HUDEP-2 (cell line): Measurements from ENCODE around the gene BCKDHA.
"Not testable (repeated sequence)": the region's sequence is repeated elsewhere in the genome, so short reads cannot be mapped to it uniquely, and the experiment has no call there.

Experiments
- DNase-seq, 76 experiments: peaks; one replicate each; lab custom pipeline; 2025; ENCODE audit not compliant: unreplicated experiment in 76 of 76; lab: John Stamatoyannopoulos, UW

BCKDHA gene

GRCh38 chr19:41424335-41425173 lies 26.9 kb downstream of the BCKDHA start:
- no peak for DNase-seq

GRCh38 chr19:41425174-41426115 lies 27.8 kb downstream of the BCKDHA start:
- no peak for DNase-seq

GRCh38 chr19:41426116-41426841 lies 28.7 kb downstream of the BCKDHA start:
- no peak for DNase-seq

GRCh38 chr19:41426952-41427646 lies 29.5 kb downstream of the BCKDHA start, which contains the start of gene B3GNT8:
Gene B3GNT8, minus strand, starts transcription at chr19:41427374. Its CDS starts 596 bp downstream, at chr19:41426778.
- DNase-seq, result peak in 70 of 76 experiments; percentile 8 to 93 (median 76)

- DNase-seq, result peak in 48 of 76 experiments; percentile 15 to 66 (median 38)
Observed at GRCh38 chr19:41427647-41428480, 30.2 kb downstream of the BCKDHA start.

- no peak for DNase-seq
Observed at GRCh38 chr19:41428481-41428859, 30.9 kb downstream of the BCKDHA start.

GRCh38 chr19:41430922-41431321 lies 33.3 kb downstream of the BCKDHA start:
- DNase-seq, result no peak

GRCh38 chr19:41431426-41432386 lies 34.1 kb downstream of the BCKDHA start:
- DNase-seq, result peak in 17 of 76 experiments; percentile 1 to 45 (median 20)

- DNase-seq, result no peak
Observed at GRCh38 chr19:41433171-41433570, 35.6 kb downstream of the BCKDHA start.

- no peak for DNase-seq
Observed at GRCh38 chr19:41434450-41434849, 36.8 kb downstream of the BCKDHA start.

GRCh38 chr19:41435376-41435775 lies 37.8 kb downstream of the BCKDHA start:
- not testable (repeated sequence) for DNase-seq

- DNase-seq, result no peak
Observed at GRCh38 chr19:41435936-41436673, 38.5 kb downstream of the BCKDHA start.

GRCh38 chr19:41436674-41436951 lies 39.0 kb downstream of the BCKDHA start:
- no peak for DNase-seq

GRCh38 chr19:41437944-41438574 lies 40.4 kb downstream of the BCKDHA start:
- DNase-seq, result no peak

GRCh38 chr19:41439441-41440222 lies 42.0 kb downstream of the BCKDHA start, which contains the start of gene DMAC2:
Gene DMAC2, minus strand, starts transcription at chr19:41439912. Its CDS starts 13 bp downstream, at chr19:41439899.
- DNase-seq, result peak; percentile 64 to 98 (median 96)

- DNase-seq, result no peak
Observed at GRCh38 chr19:41441321-41441945, 43.8 kb downstream of the BCKDHA start.
